ENCODE measurements around the gene DNPH1. TPM values are rescaled to one million over a fixed set of nuclear protein-coding genes. Genes with fewer than 3 reads are reported as not detected.

DNPH1 gene
- total and polyA plus RNA-seq, 2 donors (not counting 3 experiments of a cell fraction or from before 2014, with no cell fraction given) = 37.7 to 120 TPM

- Histone ChIP-seq H3K27me3 (ENCODE audit: control insufficient read depth in 2 of 2, insufficient read depth in 2 of 2, low read length in 2 of 2) (peaks cover under 1 to 2% of the 10 kb centered on the region in 2 experiments), H3K9me1 (replicated peaks; ENCODE audit: control insufficient read depth, extremely low read depth, insufficient read depth, low read length) (no peaks in the 10 kb centered on the region), H3K36me3 (ENCODE audit: control insufficient read depth in 2 of 2, extremely low read depth in 1 of 2, insufficient read depth in 2 of 2, low read length in 2 of 2) (no peaks in the 10 kb centered on the region), H3K4me1 (ENCODE audit: control insufficient read depth, extremely low read depth, insufficient read depth, low read length) (no peaks in the 10 kb centered on the region), H2AFZ (ENCODE audit: low read depth, low read length) (no peak overlapping the region), H3K79me2 (ENCODE audit: control insufficient read depth, insufficient read depth, low read length) (no peaks in the 10 kb centered on the region), H3K9ac (replicated peaks; ENCODE audit: extremely low read depth, insufficient read depth, low read length) (no peak overlapping the region), H3K9me3 (replicated peaks; ENCODE audit: control insufficient read depth, insufficient read depth, low read length) (no peaks in the 10 kb centered on the region), H4K20me1 (replicated peaks; ENCODE audit: control insufficient read depth, extremely low read depth, insufficient read depth, low read length) (no peaks in the 10 kb centered on the region), H3K4me2 (ENCODE audit: insufficient read depth, low read length) (no peak overlapping the region), H3K4me3 (replicated peaks in 1 of 3; ENCODE audit: insufficient read depth in 1 of 3, low read depth in 1 of 3, low read length in 3 of 3) (no peak overlapping the region), H3K27ac (ENCODE audit: insufficient read depth, low read depth, low read length) (no peak overlapping the region)
- ChIA-PET POLR2A (no interaction called here), CTCF (no interaction called here)
- no TSS peak for BruUV-seq (replicated peaks)
- dilution Hi-C loops (cut with MboI; ENCODE audit: extremely low pct_ligation_motif_present, low sequenced_read_pairs) = no loop called here
- DNase-seq (ENCODE audit: low read depth, low spot score) = no peak
- intact Hi-C loops (cut with micrococcal nuclease) = no loop called here
- TF ChIP-seq POLR2A (IDR thresholded peaks at IDR 0.05; ENCODE audit: low read depth, low read length) (no peak), JUN (IDR thresholded peaks at IDR 0.05; ENCODE audit: borderline replicate concordance, insufficient read depth, insufficient read length, low read depth) (no peak), MYC (IDR thresholded peaks at IDR 0.05; ENCODE audit: low read depth, low read length) (no peak), POLR2AphosphoS5 (IDR thresholded peaks at IDR 0.05; ENCODE audit: insufficient read depth, low read depth, low read length) (no peak), MAX (IDR thresholded peaks at IDR 0.05; ENCODE audit: insufficient read depth, insufficient read length) (no peak)
- no peak for FAIRE-seq
Observed at GRCh38 chr6:43256670-43257366, 27.5 kb upstream of the DNPH1 start.

GRCh38 chr6:43255408-43256054, 26.2 kb upstream of the DNPH1 start:
- Histone ChIP-seq H3K27me3 (ENCODE audit: control insufficient read depth in 2 of 2, insufficient read depth in 2 of 2, low read length in 2 of 2) (peaks cover 7 to 13% of the 10 kb centered on the region in 2 experiments), H4K20me1 (replicated peaks; ENCODE audit: control insufficient read depth, extremely low read depth, insufficient read depth, low read length) (no peaks in the 10 kb centered on the region), H3K4me1 (ENCODE audit: control insufficient read depth, extremely low read depth, insufficient read depth, low read length) (no peaks in the 10 kb centered on the region), H3K9me1 (replicated peaks; ENCODE audit: control insufficient read depth, extremely low read depth, insufficient read depth, low read length) (no peaks in the 10 kb centered on the region), H3K79me2 (ENCODE audit: control insufficient read depth, insufficient read depth, low read length) (no peaks in the 10 kb centered on the region), H3K9me3 (replicated peaks; ENCODE audit: control insufficient read depth, insufficient read depth, low read length) (no peaks in the 10 kb centered on the region), H3K9ac (replicated peaks; ENCODE audit: extremely low read depth, insufficient read depth, low read length) (no peak overlapping the region), H3K36me3 (ENCODE audit: control insufficient read depth in 2 of 2, extremely low read depth in 1 of 2, insufficient read depth in 2 of 2, low read length in 2 of 2) (no peaks in the 10 kb centered on the region), H3K4me3 (replicated peaks in 1 of 3; ENCODE audit: insufficient read depth in 1 of 3, low read depth in 1 of 3, low read length in 3 of 3) (no peak overlapping the region), H2AFZ (ENCODE audit: low read depth, low read length) (no peak overlapping the region), H3K4me2 (ENCODE audit: insufficient read depth, low read length) (no peak overlapping the region), H3K27ac (ENCODE audit: insufficient read depth, low read depth, low read length) (no peak overlapping the region)
- ChIA-PET POLR2A (no interaction called here), CTCF (no interaction called here)
- TF ChIP-seq FOS (IDR thresholded peaks at IDR 0.05; ENCODE audit: borderline replicate concordance, insufficient read depth, low read length) (no peak), POLR2AphosphoS5 (IDR thresholded peaks at IDR 0.05; ENCODE audit: insufficient read depth, low read depth, low read length) (no peak), POLR2A (IDR thresholded peaks at IDR 0.05; ENCODE audit: low read depth, low read length) (no peak), MYC (IDR thresholded peaks at IDR 0.05; ENCODE audit: low read depth, low read length) (no peak)
- dilution Hi-C loops (cut with MboI; ENCODE audit: extremely low pct_ligation_motif_present, low sequenced_read_pairs) (no loop called here), intact Hi-C loops (cut with micrococcal nuclease) (no loop called here)
- no peak for DNase-seq (ENCODE audit: low read depth, low spot score)
- no TSS peak for BruUV-seq (replicated peaks)
- no peak for FAIRE-seq
